ENCODE data around the gene TRIM17.

- TF ChIP-seq, protein P1, sequence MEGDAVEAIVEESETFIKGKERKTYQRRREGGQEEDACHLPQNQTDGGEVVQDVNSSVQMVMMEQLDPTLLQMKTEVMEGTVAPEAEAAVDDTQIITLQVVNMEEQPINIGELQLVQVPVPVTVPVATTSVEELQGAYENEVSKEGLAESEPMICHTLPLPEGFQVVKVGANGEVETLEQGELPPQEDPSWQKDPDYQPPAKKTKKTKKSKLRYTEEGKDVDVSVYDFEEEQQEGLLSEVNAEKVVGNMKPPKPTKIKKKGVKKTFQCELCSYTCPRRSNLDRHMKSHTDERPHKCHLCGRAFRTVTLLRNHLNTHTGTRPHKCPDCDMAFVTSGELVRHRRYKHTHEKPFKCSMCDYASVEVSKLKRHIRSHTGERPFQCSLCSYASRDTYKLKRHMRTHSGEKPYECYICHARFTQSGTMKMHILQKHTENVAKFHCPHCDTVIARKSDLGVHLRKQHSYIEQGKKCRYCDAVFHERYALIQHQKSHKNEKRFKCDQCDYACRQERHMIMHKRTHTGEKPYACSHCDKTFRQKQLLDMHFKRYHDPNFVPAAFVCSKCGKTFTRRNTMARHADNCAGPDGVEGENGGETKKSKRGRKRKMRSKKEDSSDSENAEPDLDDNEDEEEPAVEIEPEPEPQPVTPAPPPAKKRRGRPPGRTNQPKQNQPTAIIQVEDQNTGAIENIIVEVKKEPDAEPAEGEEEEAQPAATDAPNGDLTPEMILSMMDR (conservative IDR thresholded peaks at IDR 0.05; ENCODE audit: low read depth in 2 of 2), result no peak
- no peak for TF ChIP-seq POLR2AphosphoS5 (IDR thresholded peaks at IDR 0.05; ENCODE audit: low read depth)
- no peak for TF ChIP-seq CREB1 (CRISPR knock-in tag; IDR thresholded peaks at IDR 0.05; ENCODE audit: low read depth)
- TF ChIP-seq EZH2 (IDR thresholded peaks at IDR 0.05; ENCODE audit: low read depth, unreplicated experiment), result no peak
- no peak for TF ChIP-seq JUNB (IDR thresholded peaks at IDR 0.05; ENCODE audit: unreplicated experiment)
- TF ChIP-seq EZH2phosphoT487 (IDR thresholded peaks at IDR 0.05; ENCODE audit: unreplicated experiment), result no peak
- TF ChIP-seq ZNF331 (CRISPR knock-in tag; IDR thresholded peaks at IDR 0.05; ENCODE audit: low read depth), result no peak
- TF ChIP-seq ZNF114 (CRISPR knock-in tag; IDR thresholded peaks at IDR 0.05), result no peak
These were observed 37.6 kb upstream of the TRIM17 start for GRCh38 chr1:228454238-228454637.
